Medulla oblongata (tissue), 1 donor: Measurements from ENCODE around the gene TFPI.
"Not testable (repeated sequence)": the region's sequence is repeated elsewhere in the genome, so short reads cannot be mapped to it uniquely, and the experiment has no call there.

Experiments
- DNase-seq: peaks from one replicate; pipeline ENCODE4 v3.0.0-alpha.2; 2015; ENCODE audit errors: extremely low spot score

TFPI gene

DNA sequence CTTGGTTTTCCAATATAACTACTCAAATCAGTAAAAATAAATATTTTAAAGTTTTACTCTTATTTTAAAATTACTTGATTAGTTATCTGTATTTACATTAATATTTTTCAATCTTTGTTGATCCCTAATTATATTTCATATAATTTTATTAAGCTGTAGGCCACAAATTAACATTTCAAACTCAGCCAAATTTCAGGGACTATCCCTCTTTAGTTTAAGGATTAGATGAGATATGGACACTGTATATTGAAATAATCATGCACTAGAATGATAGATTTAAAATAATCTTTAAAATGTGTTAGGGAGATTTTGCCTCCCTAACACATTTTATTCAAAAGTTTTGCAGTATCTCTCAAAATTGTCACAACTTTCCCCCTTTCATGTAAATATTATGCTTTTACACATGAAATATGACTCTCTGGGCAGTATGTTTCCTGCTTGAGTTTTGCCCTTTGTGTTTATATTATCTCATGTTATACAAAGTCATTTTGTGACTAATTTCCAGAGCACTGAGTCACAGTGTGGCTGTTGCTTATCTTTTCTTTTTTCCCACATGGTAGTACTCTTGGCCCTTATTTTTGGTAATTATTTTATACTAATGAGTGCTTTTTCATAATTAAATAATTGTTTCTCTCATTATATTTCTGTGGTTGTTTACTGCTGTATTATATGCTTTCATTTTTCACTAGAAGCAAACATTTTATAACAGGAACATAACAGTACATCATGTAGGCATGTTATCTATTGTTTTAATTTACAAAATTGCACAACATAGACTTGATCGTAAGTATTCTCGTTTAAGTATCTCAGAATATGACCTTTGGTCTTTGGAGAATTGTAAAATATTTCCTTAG, 1.2 kb downstream of the TFPI start:
- DNase-seq: no peak

DNA sequence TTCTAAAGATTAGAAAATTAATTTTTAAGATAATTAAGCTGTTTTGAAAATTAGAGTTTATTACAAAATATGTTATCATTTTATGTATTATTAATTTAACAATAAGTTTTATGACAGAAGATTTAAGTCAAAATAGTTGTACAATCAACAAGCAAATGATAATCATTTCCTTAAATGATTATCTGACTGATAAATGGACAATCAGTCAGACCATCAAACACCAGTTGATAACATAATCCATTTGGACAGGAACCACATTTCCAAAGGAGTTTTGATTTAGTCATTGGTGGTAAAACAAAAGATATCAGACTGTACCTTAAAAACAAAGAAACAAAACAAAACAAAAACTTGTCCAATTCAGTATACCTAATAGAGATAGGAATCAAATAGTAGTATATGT, 1.9 kb downstream of the TFPI start:
- no peak for DNase-seq

DNA sequence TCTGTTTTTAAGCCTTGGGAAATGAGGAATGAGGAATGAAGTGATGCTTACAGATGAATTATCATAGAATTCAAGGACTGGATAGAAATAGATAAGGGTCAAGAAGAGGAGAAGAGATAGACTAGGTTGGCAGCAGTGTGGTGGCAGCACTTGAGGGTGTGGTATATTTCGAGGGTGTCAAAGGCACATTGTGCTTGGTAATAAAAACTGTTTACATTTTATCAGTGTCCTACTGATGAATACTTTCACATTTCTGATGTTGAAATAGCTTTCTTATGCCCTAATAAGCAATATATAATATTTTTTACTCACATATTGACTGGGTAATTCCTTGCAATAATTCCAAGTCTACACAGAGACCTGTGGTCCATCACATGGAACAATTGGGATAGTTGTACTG, 3.4 kb downstream of the TFPI start:
- no peak for DNase-seq

DNA sequence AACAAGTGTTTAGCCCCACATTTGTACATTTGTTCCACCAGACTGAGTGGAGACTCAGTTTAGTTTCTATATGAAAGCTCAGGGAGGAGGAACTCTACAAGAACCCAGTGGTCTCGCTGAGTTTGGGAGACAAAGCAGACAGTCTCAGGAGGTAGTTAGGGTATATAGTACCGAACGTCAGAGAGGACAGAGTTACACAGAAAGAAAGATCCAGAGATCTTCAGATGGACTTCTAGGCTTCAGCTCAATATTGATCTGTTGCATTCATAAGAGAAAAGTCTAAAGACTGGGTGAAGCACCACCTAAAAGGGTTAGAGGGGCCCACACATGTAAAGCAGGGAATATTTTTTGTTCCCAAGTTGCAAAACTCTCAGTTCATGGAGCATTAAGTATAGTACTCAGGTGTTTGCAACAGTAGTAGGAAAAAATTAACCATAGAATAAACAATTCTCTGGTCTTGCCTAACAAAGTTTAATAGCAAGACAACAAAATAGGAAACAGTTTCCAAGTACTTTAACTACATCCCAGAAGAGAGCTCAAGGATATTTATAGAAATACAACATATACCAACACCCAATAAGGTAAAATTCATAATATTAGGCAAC, 4.2 kb downstream of the TFPI start:
- no peak for DNase-seq

DNA sequence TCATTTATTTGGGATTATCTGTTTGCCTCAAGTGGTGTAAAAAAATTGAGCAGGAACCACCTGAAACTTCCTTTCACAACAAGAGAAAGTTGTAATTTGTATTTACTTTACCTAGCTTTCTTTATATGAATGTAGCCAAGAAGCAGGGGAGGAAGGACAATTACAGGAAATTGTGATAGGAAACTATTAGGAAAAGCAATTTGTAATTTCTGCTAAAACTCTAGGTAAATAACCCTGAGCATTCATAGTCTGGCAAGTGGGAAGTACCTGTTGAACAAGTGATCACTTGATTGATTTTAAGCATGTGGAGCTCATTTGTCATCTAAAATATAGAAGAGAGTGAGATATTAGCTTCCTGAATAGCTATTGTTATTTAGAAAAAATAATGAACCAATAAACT, 5.0 kb downstream of the TFPI start:
- DNase-seq: no peak

DNA sequence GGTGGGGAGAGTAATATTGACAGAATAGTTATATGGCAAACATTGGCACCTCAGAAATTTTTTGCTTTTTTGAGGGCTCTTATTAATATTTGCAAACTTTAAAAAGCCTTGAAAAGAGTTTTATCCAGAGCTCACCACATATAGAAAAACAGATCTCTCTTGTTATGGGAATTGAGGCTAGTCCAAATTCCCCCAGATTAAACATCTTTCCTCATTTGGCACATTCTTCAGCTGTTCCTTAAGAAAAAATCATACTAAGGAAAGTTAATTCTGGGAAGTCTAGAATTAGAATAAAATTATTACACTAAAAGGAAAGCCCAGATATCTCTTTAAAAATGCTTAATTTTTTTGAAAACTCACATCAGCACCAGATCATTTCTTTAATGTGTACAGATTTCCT, 5.6 kb downstream of the TFPI start:
- no peak for DNase-seq

DNA sequence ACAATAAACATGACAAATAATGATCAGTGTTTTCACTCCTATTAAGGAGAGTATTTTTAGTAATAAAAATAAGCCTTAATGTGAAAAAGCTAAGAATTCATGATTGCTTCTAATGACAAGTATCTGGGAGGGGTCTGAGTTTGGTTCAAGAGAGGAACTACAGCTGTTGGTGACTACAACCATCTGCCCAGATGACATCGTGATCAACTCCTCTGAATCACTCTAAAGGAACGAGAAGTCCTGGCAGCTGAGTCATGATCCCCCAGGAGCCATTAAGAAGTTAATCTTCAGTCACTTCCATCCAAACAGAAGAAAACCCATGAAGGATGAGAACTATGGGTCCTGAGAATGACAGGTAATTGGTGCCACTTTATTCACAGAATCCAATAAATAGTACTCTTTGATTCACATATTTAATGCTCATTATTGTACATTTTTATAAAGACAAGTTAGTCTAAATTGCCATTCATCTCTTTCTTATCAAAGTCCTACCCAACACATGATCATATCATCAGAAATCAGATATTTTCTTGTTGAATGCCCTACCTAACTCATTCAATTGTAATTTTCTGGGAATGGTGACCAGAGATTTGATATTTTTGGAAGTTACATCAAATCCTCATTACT, 6.8 kb downstream of the TFPI start:
- DNase-seq: no peak

DNA sequence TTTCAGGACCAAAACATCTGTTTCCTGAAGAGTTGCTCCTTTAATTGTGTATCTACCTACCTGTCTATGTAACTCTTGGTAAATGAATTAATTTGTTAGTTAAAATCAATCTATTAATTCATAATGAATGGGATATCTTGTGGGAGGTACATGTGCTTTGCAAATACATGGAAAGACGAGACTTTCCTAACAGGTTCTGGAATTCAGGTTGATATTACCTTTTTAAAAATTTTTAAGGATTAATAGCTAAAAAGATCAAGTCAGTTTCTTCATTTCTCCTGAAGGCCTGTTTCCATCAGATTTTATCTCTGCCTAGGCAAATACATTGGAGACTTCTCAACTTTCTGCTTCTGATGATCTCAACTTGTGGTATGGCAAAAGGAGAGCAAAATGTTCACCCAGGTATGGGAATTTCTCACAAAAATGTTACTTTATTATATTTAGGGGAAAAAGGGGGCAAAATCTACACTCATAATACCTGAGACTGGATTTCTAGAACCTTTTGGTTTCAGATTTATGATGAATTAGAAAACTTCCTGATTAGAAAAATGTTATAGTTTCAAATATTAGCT, 7.4 kb downstream of the TFPI start:
- DNase-seq: no peak

DNA sequence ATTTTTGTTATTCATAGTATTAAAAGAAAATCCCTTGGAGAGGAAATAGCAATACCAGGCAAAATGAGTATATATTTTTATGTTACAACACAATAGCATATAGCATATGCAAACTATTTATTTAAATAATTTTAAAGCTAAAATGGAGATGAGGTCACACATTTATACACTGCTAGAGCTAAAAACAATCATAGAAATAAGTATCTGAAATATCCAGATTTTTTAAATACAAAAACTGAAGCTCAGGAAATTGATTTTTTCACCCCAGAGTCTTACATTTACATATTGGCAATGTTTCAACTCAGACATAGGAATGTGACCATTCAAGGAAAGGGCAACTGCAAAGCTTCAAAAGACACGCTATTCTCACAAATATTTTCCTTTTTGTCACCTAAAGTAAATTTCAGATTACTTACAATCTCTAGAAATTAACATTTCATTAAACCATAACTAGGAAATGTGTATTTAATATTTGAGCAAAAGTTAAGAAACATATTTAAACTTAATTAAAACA, 8.9 kb downstream of the TFPI start:
- DNase-seq: no peak

DNA sequence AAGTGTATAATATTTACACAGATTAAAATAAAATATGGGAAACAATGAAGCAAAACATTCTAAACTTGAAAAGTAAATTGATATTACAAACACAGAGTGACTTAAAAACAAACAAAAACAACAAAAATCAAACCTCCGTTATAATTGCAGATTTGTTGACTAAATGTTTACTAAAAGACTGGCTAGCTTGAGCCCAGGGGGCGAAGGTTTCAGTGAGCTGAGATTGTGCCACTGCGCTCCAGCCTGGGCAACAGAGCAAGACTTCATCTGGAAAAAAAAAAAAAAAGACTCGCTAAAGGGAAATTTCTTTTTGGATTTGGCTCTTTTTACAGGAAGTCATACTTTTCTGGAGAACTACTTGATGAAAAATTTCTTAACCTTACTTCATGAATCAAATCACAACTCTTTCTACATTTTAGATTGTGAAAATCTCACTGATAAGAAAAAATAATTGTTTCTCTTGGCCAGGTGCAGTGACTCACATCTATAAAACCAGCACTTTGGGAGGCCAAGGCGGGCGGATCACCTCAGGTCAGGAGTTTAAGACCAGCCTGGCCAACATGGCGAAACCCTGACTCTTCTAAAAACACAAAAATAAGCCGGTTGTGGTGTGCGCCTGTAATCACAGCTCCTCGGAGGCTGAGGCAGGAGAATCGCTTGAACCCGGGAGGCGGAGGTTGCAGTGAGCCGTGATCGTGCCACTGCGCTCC, 9.7 kb downstream of the TFPI start:
- no peak for DNase-seq

DNA sequence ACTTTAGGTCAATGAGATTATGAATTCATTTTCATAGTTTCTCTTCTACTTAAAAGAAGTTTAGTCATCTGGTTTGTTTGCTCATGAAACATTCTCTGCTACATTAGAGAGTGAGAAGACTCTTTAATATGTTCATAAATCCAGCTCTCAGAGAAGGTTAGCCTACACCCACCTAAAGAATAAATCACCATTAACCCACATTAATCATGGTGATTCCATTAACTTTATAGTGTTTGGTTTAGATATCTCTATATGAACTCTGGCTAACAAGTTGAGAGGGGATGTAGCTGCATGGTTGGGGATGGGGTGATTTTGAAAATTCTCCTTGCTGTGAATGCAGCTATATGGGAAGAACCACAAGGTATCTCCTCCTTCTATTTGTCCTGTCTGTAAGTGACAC, 10.7 kb downstream of the TFPI start:
- DNase-seq: no peak

DNA sequence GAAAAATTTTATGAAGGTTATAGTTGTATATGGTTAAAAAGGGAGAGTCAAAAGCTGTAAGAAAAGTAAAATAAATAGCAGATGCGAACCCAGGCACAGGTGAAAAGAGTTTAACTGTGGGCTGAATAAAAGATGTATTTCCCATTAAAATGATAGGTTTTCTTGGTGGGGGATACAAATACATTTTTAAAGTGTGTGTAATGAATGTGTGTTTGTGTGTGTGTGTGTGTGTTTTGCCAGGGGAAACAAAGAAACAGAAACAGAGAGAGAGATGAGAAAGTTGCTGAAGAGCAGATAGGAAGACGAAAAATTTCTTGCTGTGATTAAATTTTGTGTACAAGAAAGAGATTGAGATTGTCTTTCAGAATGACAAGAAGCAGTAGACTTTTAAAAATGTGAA, 12.1 kb downstream of the TFPI start:
- no peak for DNase-seq

DNA sequence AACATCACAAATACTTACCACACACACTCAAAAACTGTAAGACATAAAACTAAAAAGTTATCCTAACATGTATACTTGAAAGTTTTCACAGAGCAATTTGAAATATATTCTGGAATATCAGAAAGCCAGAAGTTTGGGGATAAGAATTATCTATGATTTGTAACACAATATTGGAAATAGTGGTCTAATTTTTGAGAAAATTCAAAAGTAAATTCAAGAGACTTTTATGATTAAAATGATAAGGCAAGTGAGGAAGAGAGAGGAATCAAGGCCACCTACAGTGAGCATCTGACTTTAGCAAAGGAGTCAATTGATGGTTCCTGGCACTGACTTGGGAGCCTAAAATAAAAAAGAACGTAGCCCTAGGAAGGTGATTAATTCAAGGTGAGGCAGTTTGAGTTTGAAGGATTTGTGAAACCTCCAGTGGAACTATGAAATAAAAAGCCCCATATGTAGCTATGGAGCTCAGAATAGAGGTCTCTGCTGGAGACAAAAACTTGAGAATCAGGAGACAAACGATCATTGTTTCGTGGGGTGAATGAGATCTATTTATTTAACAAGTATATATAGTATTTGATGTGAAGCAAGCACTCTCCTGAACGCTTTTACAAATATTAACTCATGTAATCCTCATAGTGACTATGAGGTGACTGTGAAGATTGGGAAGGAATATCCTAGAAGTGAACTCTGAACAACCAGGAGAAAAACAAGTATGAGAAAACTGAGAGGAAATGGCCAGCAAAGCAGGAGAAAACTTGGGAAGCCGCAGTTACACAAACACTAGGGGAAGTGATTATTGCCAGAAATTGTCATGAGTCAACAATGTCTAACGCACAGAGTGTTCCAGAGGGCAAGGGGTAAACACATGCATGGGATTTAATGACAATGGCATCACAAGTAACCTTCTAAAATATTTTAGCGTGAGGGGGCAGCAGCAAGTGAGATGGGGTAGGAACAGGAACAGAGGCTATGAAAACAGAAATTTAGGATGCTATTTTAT, 12.8 kb downstream of the TFPI start:
- no peak for DNase-seq

DNA sequence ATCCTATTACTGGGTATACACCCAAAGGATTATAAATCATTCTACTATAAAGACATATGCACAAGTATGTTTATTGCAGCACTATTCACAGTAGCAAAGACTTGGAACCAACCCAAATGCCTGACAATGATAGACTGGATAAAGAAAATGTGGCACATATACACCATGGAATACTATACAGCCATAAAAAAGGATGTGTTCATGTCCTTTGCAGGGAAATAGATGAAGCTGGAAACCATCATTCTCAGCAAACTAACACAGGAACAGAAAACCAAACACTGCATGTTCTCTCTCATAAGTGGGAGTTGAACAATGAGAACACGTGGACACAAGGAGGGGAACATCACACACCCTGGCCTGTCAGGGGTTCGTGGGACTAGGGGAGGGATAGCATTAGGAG, 16.0 kb downstream of the TFPI start:
- not testable (repeated sequence) for DNase-seq

DNA sequence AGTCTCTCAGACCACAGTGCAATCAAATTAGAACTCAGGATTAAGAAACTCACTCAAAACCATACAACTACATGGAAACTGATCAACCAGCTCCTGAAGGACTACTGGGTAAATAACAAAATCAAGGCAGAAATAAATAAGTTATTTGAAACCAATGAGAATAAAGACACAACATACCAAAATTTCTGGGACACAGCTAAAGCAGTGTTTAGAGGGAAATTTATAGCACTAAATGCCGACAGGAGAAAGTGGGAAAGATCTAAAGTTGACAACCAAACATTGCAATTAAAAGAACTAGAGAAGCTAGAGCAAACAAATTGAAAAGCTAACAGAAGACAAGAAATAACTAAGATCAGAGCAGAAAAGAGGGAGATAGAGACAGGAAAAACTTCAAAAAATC, 18.9 kb downstream of the TFPI start:
- DNase-seq: not testable (repeated sequence)

DNA sequence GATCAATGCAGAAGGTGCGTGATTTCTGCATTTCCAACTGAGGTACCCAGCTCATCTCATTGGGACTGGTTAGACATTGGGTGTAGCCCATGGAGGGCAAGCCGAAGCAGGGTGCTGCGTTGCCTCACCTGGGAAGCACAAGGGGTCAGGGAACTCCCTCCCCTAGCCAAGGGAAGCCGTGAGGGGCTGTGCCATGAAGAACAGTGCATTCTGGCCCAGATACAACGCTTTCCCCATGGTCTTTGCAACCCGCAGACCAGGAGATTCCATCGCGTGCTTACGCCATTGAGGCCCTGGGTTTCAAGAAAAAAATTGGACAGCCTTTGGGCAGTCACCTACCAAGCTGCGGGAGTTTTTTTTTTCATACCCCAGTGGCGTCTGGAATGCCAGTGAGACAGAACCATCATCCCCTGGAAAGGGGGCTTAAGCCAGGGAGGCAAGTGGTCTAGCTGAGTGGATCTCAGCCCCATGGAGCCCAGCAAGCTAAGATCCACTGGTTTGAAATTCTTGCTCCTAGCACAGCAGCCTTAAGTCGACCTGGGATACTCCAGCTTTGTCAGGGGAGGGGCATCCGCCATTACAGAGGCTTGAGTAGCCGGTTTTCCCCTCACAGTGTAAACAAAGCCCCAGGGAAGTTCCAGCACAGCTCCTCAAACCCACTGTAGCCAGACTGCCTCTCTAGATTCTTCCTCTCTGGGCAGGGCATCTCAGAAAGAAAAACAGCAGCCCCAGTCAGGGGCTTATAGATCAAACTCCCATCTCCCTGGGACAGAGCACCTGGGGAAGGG, 21.7 kb downstream of the TFPI start:
- DNase-seq: no peak

DNA sequence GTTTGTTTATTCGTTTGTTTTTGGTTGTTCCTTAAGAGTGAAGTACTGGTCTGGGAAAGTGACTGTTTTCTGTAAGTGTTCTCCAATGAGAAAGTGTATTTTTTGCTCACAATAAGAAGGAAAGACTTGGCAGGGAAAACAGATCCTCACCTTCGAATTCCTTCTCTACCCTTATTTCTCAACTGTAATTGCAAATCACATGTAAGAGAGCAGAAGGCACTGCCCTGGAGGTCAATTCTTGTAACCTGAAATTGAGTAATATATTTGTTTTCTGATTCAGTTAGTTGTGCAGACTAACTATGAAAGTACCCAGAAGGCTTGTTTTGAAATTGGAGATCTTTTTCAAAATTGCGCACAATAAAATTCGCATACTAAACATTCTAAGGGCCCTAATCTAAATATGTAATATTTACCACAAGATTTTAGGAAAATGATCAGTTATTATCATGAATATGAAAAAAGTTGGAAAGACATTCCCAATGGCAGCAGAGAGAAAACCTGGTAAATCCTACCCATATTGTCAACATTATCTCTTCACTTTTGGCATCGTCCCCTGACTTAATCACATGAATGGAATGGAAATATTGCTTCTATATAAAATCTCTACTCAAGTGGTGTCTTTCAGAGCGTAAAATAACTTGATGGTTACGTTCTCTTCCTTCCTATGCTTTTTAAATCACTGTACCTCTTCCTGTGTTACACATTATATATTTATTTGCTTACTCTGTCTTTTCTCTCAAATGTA, 24.1 kb downstream of the TFPI start:
- DNase-seq: no peak

DNA sequence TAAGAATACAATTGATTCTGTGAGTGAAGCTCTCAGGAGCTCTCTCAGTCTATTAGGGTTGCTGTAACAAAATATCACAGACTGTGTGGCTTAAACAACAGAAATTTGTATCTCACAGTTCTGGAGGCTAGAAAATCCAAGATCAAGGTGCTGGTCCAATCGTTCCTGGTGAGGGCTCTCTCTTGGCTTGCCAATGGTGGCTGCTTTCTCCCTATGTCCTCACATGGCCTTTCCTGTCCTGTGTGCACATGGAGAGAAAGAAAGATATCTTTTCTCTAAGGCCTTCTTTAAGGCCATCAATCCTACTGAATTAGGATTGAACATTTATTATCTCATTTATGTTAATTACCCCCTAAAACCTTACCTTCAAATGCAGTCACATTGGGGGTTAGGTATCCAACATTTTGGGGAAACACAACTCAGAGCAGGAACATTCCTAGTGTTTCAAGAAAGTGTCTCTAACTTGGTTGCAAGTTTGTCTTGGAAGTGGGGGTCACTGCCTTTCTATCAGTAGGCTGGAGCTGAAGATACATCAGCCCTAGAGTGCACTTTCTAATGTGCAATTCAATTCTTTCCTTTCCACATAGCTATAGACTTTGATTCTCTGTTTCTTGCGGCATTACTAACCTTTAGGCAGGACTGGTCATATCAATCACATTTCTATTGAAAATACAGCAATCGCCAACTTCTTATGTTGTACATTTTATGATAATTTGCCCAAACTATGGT, 24.8 kb downstream of the TFPI start:
- no peak for DNase-seq
